HG03460 (cell line): ENCODE data around the gene TMEM256.

Experiments used
- ATAC-seq: cut with Tn5 transposase; IDR thresholded peaks from one replicate; pipeline ENCODE4 v1.9.1; 2021; ENCODE audit not compliant: unreplicated experiment

The TMEM256 gene

DNA sequence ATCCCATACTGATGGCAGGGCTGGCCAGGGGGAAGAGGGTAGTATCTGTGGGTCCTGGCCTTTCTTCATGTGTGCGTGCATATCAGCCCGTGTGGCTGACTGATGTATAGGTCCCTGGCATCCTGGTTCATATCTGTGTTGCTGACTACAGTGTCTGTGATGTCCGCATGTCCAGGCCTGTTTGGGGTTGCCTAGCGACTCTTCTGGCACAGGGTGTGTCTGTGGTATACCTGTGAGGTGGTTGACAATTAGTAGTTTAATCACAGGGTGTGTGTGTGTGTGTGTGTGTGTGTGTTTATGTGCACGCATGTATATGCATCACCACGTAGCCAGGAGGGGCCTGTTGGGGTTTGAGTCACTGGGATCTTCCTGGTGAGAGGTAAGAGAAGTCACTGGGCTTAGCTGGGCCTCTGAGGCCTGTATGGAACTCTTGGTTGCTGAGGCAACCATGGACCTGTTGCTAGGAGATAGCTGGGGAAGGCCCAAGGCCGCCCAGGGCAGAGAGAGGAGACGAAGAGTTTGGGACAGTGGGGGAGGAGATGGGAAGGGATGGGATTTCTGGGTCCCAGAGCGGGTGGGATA lies 49.5 kb downstream of the TMEM256 start:
- ATAC-seq = no peak
